GM18861 (cell line): Measurements from ENCODE around the gene PROP1.
"Not testable (repeated sequence)": the region's sequence is repeated elsewhere in the genome, so short reads cannot be mapped to it uniquely, and the experiment has no call there.

Experiments used
- ATAC-seq: cut with Tn5 transposase; IDR thresholded peaks from one replicate; pipeline ENCODE4 v1.9.1; 2021; ENCODE audit not compliant: unreplicated experiment

Gene PROP1

DNA sequence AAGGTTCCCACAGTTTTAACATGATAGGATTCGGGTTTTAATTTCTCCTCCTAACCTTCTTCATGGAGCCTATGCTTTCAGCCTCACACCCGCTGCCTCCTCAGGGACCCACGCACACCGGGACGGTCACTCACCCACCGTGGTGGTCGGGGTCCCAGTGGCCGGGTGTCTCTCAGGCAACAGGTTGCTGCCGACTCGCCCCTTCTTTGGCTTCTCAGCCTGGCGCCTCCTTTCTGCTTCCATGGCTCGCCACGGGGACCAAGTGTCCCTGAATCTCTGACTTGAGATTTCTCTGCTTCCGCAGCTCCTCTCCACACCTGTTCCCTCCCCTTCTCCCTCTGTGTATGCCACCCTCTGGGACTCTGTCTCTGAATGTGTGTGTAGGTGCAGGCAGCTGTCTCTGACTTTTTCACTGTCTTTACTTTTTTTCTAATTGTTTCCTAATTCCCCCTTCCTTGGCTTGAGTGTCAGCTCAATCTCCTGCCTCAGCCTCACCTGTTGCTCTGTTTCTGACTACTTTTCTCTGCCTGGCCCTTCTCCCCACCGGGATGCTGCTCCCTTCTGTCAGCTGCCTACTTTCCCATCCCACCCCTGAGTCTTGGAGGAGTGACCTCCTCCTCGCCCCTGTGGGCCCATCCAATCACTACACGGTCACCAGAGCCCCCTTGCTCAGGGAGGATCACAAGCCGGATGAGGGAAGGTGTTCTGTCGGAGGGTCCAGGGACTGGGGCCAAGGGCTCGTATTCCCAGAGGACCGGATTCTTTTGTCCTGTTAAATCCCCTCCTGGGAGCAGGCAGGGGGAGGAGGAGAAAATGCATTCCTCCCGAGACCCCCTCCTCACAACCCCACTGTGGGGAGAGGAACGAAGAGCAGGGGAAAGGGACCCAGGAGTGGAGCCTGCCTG lies at the start of gene PROP1:
PROP1 (minus strand) TSS at position 552 of the 905 bp plus-strand sequence; CDS start at position 243, 309 bp downstream.
- no peak for ATAC-seq

DNA sequence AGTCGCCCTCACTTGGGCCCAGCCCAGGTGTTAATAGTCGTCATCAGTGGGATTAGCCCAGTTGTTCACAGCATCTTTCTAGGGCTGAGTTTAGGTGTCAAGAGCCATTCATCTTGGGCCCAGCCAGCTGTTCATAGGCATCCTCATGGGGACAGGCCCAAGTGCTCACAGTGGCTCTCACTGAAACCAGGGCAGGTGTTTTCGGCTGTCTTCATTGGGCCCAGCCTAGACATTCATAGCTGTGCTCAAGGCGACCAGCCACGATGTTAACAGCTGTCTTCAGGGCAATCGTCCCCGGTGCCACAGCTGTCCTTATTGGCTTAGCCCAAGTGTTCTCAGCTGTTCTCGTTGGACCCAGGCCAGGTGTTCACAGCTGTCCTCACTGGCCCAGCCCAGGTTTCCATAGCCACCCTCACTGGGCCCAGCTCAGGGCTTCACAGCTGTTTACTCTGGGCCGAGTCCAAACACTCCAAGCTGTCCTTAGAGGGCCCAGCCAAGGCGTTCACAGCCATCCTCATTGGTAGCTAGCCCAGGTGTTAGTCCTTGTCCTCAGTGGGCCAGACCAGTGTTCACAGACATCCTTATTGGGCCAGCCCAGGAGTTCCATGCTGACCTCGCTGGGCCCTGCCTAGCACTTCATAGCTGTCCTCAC lies 23.5 kb upstream of the PROP1 start:
- not testable (repeated sequence) for ATAC-seq

DNA sequence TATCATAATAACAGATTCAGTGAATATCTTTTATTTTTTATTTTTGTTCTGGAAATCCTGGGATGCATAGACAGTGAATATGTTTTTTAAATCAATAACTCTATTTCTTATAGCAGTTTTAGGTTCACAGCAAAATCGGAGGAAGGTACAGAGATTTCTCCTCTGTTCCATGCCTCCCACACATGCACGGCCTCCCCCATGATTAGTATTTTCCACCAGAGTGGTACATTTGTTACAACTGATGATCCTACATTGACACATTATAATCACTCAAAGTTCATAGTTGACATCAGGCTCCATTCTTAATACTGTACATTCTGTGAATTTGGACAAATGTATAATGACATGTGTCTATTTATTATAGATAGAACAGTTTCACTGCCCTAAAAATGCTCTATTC lies 16.7 kb upstream of the PROP1 start:
- not testable (repeated sequence) for ATAC-seq

DNA sequence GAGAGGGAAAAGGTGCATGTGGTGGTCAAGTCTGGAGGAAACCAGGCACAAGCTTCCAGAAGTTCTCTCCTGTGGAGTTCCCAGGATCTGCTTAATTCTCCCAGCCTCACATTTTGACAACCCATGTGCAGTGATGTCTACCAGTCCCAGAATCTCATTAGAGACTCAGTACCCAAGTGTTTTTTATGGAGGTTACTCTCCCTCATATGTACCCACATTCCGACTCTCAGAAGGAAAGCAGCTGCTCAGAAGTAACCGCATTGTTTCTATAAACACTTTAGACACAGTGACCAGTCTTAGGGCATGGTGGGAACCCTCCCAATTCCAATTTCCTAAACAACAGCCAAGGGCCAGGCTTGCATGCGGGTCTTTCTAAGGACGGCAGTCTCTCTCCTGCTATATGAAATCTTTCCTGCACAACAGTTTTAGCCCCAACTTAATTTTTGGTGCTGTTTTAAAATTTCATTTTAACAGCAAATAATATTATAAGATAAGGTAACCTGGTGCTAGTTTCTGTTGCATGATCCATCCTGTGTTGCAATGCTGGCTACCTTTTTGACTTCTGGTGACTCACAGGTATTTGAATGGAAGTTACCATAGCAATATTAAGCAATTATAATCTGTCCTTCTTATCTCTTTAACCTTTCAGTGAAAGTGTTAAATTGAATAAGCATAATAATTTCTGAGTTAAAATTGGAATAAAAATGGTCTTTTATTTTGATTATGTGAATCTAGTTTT lies 15.9 kb upstream of the PROP1 start:
- not testable (repeated sequence) for ATAC-seq

DNA sequence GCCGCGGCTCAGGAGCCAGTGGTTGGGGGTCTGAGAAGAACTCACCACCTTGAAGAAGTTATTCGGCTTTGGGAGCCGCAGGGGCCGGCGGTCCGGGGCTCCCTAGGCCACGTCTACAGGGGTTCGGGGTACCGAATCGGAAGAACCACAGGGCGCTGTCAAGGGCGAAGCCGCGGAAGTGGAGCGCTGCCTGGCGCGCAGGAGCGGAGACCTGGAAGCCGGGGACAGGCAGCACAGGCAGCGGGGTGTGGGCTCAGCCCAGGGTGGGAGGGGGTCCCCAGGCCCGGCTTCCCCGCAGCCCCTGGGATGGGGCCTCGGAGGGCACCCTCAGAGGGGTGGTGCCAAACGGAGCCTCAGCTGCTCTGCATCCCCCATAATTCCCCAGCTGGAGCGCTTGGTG lies 11.2 kb upstream of the PROP1 start:
- ATAC-seq, result not testable (repeated sequence)

DNA sequence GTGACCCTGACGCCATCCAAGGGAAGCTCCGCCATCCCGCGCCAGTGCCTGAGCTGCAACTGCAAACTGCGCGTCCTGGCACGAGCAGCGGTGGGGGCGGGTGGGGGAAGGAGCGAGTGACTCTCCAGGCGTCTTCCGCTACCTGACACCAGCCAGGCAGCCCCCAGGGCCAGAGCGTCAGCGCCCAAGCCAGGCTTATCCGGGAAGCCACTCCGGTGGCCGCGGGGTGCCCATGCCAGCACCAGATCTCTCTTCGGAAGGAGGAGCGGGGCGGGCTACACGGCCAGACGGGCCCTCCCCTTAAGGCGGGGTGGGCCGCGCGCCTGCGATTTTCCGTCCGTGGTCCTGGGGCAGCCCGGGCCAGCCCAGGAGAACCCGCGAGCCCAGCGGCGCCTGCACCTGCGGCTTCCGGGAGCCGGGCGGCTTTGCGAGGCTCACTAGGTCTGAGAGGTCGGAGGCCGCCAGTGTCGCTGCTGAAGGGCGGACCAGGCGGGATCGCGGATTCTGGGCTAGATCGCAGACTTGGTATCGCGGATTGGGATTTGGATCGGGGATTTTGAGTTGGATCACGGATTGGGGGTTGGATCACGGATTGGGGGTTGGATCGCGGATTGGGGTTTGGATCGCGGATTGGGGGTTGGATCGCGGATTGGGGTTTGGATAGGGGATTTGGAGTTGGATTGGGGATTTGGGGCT lies 10.6 kb upstream of the PROP1 start:
- not testable (repeated sequence) for ATAC-seq

DNA sequence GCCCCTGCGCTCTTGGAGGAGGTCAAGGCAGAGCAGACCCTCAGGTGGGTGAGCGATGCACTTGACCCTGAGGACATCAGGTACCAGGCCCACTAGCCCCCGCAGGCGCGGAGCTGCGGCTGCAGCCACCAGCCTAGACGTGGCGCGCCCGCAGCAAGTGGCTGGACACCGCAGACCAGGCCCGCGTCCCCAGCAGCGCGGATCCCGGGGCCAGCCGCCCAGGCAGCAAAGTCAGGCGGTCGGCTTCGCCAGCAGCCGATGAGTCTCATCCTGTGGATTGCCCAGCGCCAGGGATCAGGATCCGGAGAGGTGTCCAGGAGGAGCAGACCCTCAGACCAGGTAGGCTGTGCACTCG lies 10.1 kb upstream of the PROP1 start:
- not testable (repeated sequence) for ATAC-seq

DNA sequence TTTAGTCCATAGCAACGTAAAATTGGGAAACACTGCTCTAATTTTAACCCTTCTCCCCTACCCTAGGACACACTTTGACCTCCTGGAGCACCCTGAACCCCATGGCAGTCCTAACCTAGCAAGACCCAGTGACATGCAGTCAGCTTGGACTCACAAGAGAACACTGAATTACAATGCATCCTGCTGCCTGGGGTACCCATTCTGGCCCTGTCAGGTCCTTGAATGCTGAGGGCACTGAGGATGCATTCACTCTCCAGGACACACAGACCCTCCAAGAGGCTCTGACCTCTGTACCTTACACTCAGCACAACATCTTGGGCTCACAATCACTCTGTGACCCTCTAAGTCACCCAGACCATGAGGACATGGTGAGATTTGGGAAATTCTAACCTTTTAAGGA lies 1.8 kb upstream of the PROP1 start:
- ATAC-seq, result no peak

DNA sequence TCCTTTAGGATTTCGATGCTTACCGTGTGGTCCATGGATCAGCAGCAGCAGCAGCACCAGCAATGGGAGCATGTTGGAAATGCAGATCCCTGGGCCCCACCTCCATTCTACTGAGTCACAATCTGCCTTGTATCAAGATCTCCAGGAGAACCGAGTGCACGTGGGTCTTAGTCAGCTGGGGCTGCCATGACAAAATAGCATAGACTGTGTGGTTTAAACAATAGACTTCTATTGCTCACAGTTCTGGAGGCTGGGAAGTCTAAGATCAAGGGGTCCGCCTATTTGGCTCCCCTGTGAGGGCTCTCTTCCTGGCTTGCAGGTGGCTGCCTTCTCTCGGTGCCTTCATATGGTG lies 1.3 kb upstream of the PROP1 start:
- no peak for ATAC-seq

DNA sequence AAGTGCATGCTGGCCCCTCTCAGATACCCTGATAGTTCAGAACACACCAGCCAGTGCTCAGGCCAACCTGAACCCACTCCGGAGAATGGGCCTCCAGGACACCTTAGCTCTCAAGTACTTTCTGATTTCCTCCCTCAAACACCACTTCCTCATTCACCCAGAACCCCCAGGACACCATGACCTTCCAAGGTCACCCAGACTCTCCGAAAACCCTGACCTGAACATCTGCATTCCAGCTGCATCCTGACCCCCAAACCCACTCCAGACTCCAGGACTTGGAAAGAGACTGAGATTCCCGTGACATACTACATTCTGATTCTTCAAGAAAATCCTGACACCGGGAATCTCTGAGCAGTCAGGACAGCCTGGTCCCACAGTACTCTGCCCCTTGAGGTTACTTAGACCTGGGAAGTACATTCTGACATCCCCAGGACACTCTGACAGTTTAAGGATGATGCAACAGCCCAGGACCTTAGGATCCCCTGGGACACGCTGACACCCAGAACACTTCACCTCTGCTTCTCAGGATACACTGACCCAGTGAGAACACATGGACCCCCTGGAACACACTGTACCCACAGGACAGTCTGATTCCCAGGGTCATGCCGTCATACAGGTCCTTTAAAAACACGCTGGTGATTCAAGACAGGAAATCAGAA lies 747 bp upstream of the PROP1 start:
- no peak for ATAC-seq

DNA sequence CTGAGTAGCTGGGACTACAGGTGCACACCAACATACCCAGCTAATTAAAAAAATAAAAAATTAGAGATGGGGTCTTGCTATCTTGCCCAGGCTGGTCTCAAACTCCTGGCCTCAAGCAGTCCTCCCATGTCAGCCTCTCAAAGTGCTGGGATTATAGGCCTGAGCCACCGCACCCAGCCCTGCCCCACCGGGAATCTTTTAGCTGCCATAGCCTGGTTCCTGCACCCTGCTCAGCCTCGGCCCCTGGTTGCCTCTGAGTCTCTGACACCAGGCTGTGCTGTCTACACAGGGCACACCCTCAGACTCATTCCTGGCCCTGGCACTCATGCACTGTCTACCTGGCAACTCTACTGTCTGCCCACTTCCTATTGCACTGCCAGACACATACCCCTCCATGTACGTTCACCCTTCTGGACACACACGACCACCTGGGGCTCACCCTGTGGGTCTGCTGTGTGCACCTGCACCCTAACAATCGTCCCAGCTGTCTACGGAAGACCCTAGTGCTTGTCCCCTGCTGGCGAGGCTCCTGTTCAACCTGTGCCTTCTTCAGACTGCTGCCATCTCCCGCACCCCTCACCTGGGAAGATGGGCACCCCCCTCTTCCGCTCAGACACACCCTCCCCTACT lies 1.4 kb downstream of the PROP1 start:
- ATAC-seq, result no peak

DNA sequence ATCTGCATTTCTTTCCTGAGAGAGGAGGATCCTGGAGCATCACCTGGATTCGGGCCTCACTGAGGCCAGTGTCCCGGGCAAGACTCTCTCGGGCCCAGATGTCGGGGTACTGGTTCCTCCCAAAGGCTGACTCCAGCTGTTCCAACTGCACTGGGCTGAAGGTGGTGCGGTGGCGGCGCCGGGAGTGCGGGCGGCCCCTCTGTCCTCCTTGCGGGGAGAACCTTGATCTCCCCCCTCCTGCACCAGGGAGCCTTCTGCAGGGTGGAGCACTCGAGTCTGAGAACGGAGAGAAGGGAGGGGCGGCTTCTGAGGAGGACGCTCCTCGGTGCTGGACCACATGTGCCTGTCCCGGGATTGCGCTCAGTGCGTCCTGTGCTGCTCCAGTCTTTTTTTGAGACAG lies 2.0 kb downstream of the PROP1 start:
- ATAC-seq, result no peak

DNA sequence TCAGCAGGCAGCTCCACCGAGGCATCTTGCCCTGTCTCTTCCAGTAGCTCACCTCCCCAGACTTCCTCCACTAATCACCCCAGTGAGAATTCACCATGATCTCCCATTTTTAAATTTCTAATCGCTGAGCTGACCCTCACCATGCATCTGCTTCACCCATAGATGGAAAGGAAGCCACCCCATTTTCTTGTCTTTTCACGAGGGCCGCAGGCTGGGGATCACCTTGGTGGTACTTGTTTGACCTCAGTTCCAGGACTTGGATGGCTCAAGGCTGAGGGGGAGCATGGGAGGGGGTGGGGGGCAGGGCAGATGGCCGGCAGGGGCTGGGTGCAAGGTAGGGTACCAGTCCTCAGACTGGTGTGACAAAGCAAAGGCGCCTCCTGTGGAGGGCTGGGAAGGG lies 3.6 kb downstream of the PROP1 start:
- no peak for ATAC-seq

DNA sequence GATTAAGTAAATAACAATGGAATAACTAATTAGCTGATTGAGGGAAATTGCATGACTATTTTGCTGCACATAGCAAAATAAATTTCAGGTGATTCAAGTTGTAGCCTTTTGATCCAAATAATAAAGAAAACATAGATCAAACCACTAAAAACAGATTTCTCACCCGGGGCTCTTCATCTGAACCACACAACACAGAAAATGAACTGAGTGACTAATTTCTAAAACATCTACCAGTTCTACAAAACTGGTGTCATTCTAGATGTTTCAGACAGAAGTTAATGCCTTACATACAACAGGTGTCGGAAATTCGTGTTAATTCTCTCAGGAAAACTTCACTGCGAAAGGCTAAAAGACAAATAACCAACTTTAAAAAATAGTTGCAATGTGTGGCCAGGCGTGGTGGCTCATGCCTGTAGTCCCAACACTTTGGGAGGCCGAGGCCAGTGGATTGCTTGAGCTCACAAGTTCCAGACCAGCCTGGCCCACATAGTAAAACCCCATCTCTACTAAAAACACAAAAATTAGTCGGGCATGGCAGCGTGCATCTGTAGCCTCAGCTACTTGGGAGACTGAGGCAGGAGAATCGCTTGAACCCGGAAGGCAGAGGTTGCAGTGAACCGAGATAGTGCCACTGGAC lies 6.9 kb downstream of the PROP1 start:
- ATAC-seq, result no peak

DNA sequence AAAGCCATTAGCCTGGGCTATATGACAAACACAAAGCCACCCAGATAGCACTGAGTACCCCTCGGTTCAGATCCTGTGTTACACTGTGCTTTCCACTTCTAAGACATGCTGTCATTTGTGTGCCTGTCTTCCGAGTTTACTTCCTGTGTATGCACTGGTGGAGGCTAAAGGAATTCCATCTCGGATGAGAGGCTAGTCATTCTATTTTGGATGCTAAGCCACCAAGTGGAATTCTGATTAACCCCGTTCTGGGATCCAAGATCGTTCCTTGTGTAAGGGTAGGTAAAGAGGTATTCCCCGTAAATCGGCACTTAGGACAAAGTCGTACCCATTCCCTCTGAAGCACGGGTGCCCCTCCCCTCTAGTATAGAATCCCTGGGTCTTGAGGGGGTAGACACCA lies 8.7 kb downstream of the PROP1 start:
- no peak for ATAC-seq

DNA sequence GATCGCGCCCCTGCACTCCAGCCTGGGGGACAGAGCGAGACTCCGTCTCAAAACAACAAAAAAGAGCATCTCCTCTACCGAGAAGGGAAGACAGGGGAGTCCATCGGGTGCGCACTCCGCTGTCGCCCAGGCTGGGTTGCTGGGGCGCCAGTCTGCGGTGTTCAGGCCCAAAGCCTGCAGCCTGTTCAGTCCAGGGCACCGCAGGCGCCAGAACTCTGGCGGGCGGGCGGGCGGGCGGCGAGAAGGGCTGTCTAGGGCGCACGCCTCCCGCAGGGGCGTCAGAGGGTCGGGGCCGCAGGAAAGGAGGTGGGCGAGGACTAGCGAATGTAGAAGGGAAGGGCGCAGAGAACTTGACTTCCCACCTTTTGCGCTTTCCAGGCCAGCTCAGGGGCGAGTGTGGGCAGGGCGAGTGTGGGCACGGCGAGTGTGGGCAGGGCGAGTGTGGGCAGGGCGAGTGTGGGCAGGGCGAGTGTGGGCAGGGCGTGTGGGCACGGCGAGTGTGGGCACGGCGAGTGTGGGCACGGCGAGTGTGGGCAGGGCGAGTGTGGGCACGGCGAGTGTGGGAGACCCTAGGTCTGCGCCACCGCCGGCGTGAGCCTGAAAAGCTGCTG lies 10.5 kb downstream of the PROP1 start:
- no peak for ATAC-seq

DNA sequence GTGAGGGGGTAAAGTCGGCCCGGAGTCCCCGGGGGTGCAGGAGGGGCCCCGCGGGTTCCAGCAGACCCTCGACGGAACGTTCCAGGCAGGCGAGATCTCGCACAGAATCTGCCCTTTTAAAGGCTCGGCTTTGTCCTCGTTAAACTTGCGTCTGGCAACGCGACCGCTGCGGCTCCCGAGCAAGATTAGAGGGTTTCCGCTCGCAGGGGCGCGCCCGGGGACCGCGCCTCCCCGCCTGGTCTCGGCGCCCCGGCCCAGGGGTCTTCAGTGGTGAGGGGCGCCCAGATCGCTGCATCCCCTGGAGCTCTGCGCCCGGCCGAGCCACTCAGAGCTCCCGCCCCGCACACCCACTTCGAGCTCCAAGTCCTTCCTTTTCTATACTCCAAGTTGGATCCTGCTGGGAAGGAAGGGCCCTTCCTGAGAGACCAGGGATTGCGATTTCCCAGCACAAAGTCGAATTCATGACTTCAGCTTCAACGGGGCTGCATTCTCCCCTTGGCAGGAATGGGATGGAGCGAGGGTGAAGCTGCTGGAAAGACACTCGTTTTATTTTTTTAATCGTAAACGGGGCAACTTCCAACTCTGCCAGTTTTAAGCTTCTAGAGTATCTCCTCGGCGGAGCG lies 11.3 kb downstream of the PROP1 start:
- ATAC-seq, result no peak

DNA sequence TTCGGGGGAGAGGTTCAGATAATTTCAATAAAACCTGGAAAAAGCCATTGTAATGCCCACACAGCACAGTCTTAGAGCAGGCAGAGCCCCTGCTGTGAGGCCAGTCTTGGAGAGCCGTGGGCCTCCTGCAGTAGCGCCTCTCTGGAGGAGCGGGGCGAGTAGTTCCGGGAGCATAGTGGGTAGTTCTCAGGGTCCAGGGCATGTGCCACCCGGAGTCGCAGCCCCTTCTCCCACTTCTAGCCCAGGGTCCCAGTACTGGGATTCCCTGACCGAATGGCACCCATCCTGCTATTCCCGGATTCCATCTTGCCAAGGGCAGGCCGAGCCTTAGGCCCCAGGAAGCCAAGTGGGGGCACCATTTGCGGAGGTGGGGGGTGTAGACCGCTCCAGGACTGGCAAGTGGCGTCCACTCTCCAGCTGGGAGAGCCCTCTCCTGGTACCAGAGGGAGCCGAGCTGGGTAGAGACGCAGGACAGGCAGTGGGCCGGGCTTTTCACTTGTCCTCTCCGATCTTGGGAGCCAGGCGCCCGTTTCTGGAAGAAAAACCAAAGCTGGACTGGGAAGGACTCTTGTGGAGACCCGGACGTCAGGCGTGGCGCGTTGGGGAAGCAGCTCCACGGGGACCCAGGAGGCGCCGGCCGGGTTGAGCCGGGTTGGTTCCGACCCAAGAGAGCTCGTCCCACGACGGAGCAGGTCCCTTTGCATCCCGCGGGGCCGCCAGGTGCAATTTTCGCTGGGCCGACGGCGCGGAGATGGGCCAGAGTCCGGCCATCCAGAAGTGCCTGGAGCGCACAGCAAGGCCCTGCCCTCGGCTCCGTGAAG lies 12.1 kb downstream of the PROP1 start:
- ATAC-seq, result no peak
